ENCODE data around the gene ALDH3B2. TPM values are rescaled to one million over a fixed set of nuclear protein-coding genes. Genes with fewer than 3 reads are reported as not detected.

ALDH3B2 gene
- total RNA-seq, 1 experiment from 2014 or later: not detected

GRCh38 chr11:67646535-67647336, 27.7 kb downstream of the ALDH3B2 start:
- no peak overlapping the region for H2BK12ac ChIP-seq (ENCODE audit: insufficient read length, low read depth, low read length)
- H3K4ac ChIP-seq (ENCODE audit: low read depth, low read length): no peak overlapping the region
- H3K4me1 ChIP-seq (ENCODE audit: insufficient read depth, low read length): no peaks in the 10 kb centered on the region
- H2BK15ac ChIP-seq (ENCODE audit: low read depth, low read length): no peak overlapping the region
- no peak overlapping the region for H2BK20ac ChIP-seq (ENCODE audit: low read depth, low read length, poor library complexity, severe bottlenecking)
- no peak overlapping the region for H3K14ac ChIP-seq (ENCODE audit: insufficient read depth, low read length)
- H3K79me2 ChIP-seq (ENCODE audit: insufficient read depth, low read length): no peaks in the 10 kb centered on the region
- H4K5ac ChIP-seq (ENCODE audit: insufficient read length, low read depth, low read length): no peak overlapping the region
- no peaks in the 10 kb centered on the region for H4K20me1 ChIP-seq (ENCODE audit: control insufficient read depth, insufficient read depth, insufficient read length)
- H3K56ac ChIP-seq (ENCODE audit: insufficient read length, low read depth, low read length): no peak overlapping the region
- no peaks in the 10 kb centered on the region for H3K79me1 ChIP-seq (ENCODE audit: insufficient read depth, low read depth, low read length, poor library complexity, severe bottlenecking)
- peak; percentile 23 for DNase-seq
- H2AFZ ChIP-seq (ENCODE audit: low read length): no peak overlapping the region
- H3T11ph ChIP-seq (ENCODE audit: low read length): no peak overlapping the region
- H3K4me1 Mint-ChIP-seq: peaks cover 8 to 15% of the 10 kb centered on the region in 2 experiments
- no peak overlapping the region for H2AK5ac ChIP-seq (ENCODE audit: insufficient read length, low read length)
- peaks cover 25% of the 10 kb centered on the region for H3K27me3 Mint-ChIP-seq (ENCODE audit: low read depth)
- H2BK120ac ChIP-seq (ENCODE audit: low read depth, low read length, poor library complexity, severe bottlenecking): no peak overlapping the region
- peaks cover 0 to 3% of the 10 kb centered on the region in 2 experiments; a peak in 3 of 5 replicates for H3K9me3 Mint-ChIP-seq
- no peaks in the 10 kb centered on the region for H3K23me2 ChIP-seq (ENCODE audit: insufficient read length, low read depth, low read length, poor library complexity, severe bottlenecking)
- no peak overlapping the region for H3K27ac ChIP-seq (ENCODE audit: insufficient read length, low read depth, low read length)
- H3K9ac ChIP-seq (ENCODE audit: extremely low read depth, insufficient read length, low read length): no peak overlapping the region
- H3K36me3 Mint-ChIP-seq (ENCODE audit: insufficient read depth in 1 of 3, low read depth in 3 of 3): no peaks in the 10 kb centered on the region; a peak in 1 of 7 replicates
- no peak overlapping the region for H4K91ac ChIP-seq (ENCODE audit: insufficient read length, low read depth, low read length)
- WGBS (ENCODE audit: extremely low coverage, insufficient read length, low lambda C conversion rate): no CpG with 5 or more reads among the region's 24 CpGs
- H3K9me3 ChIP-seq (ENCODE audit: control insufficient read depth, low read depth, low read length): no peaks in the 10 kb centered on the region
- no peak overlapping the region for H3K23ac ChIP-seq (ENCODE audit: insufficient read length, low read depth, low read length)
- H4K8ac ChIP-seq (replicated peaks; ENCODE audit: insufficient read length, low read depth, low read length): no peak overlapping the region
- peak overlapping the region in 1 of 3 experiments; percentile 38; a peak in 2 of 7 replicates for H3K27ac Mint-ChIP-seq
- H3K4me2 ChIP-seq (ENCODE audit: insufficient read depth, insufficient read length, low read length): no peak overlapping the region
- peak overlapping the region in 1 of 2 experiments; percentile 8; a peak in 2 of 5 replicates for H3K4me3 Mint-ChIP-seq
- no peaks in the 10 kb centered on the region for H3K27me3 ChIP-seq (ENCODE audit: insufficient read depth, low read length)
- no peak overlapping the region for H2BK5ac ChIP-seq (ENCODE audit: insufficient read length, low read length)
- TF ChIP-seq, protein P1, sequence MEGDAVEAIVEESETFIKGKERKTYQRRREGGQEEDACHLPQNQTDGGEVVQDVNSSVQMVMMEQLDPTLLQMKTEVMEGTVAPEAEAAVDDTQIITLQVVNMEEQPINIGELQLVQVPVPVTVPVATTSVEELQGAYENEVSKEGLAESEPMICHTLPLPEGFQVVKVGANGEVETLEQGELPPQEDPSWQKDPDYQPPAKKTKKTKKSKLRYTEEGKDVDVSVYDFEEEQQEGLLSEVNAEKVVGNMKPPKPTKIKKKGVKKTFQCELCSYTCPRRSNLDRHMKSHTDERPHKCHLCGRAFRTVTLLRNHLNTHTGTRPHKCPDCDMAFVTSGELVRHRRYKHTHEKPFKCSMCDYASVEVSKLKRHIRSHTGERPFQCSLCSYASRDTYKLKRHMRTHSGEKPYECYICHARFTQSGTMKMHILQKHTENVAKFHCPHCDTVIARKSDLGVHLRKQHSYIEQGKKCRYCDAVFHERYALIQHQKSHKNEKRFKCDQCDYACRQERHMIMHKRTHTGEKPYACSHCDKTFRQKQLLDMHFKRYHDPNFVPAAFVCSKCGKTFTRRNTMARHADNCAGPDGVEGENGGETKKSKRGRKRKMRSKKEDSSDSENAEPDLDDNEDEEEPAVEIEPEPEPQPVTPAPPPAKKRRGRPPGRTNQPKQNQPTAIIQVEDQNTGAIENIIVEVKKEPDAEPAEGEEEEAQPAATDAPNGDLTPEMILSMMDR (conservative IDR thresholded peaks at IDR 0.05): no peak
- H3K18ac ChIP-seq (ENCODE audit: insufficient read length, low read depth, low read length): no peak overlapping the region
